ENCODE results near the gene NCKAP5.

Gene NCKAP5

GRCh38 chr2:132830321-132830827 is 737.9 kb downstream of the NCKAP5 start:
- no peak overlapping the region for H3K4me3 ChIP-seq (ENCODE audit: low read depth, low read length)
- in situ Hi-C loops (cut with HindIII; ENCODE audit: low pct_ligation_motif_present, low sequenced_read_pairs) = no loop called here
- H3K27me3 ChIP-seq (replicated peaks) = no peaks in the 10 kb centered on the region
- H3K36me3 ChIP-seq (replicated peaks) = no peaks in the 10 kb centered on the region
- DNase-seq = no peak
- TF ChIP-seq CTCF (IDR thresholded peaks at IDR 0.05; ENCODE audit: low read depth, low read length, missing control alignments) = no peak
- no peak overlapping the region for H3K27ac ChIP-seq

DNA sequence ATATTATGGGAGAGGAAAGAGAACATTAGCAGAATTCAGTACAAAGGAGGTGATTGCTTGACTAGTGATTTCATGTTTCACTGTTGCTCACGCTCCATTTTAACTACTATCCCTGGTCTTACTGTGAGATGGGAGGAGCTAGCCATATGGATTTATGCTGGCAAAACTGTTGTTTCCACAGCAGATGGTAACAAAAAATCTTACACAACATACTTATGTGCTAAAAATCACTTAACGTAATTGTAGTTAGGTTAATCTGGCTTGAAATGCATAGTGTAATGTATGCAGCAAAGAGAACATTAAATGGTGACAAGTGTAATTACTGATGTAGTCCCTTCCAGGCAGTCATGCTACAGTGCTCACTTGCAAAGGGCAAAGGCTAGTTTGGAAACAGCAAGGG is 742.7 kb downstream of the NCKAP5 start:
- Histone ChIP-seq H3K36me3 (replicated peaks) (no peaks in the 10 kb centered on the region), H3K4me3 (ENCODE audit: low read depth, low read length) (no peak overlapping the region), H3K27ac (no peak overlapping the region), H3K27me3 (replicated peaks) (no peaks in the 10 kb centered on the region)
- in situ Hi-C loops (cut with HindIII; ENCODE audit: low pct_ligation_motif_present, low sequenced_read_pairs) = no loop called here
- no peak for DNase-seq
- no peak for TF ChIP-seq CTCF (IDR thresholded peaks at IDR 0.05; ENCODE audit: low read depth, low read length, missing control alignments)

DNA sequence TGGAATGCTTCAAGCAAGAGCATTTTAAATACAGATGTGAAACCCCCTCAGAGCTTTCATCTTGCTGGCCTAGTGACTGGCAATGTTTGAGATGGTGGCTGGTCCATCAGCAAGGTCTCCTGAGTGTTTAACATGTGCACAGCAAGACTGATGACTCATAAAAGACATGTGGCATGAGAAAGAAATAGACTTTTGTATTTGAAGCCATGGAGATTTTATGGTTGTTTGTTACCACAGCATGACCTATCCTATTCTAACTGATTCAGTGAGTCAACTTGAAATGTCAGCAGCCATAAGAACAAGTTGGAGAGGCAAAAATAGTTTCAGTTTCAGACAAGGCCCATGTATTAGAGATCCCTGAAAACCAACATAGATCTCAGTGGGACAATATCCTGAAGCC is 743.5 kb downstream of the NCKAP5 start:
- in situ Hi-C loops (cut with HindIII; ENCODE audit: low pct_ligation_motif_present, low sequenced_read_pairs) = no loop called here
- no peaks in the 10 kb centered on the region for H3K27me3 ChIP-seq (replicated peaks)
- peak overlapping the region; percentile 25 for H3K27ac ChIP-seq
- no peak for TF ChIP-seq CTCF (IDR thresholded peaks at IDR 0.05; ENCODE audit: low read depth, low read length, missing control alignments)
- H3K36me3 ChIP-seq (replicated peaks) = no peaks in the 10 kb centered on the region
- DNase-seq = peak; percentile 46
- no peak overlapping the region for H3K4me3 ChIP-seq (ENCODE audit: low read depth, low read length)

- H3K27me3 ChIP-seq (replicated peaks) = no peaks in the 10 kb centered on the region
- peak overlapping the region; percentile 30 for H3K27ac ChIP-seq
- no peak for DNase-seq
- no peak overlapping the region for H3K4me3 ChIP-seq (ENCODE audit: low read depth, low read length)
- no peak for TF ChIP-seq CTCF (IDR thresholded peaks at IDR 0.05; ENCODE audit: low read depth, low read length, missing control alignments)
- H3K36me3 ChIP-seq (replicated peaks) = no peaks in the 10 kb centered on the region
- in situ Hi-C loops (cut with HindIII; ENCODE audit: low pct_ligation_motif_present, low sequenced_read_pairs) = no loop called here
Measured at GRCh38 chr2:132816234-132816633, 752.0 kb downstream of the NCKAP5 start.

- Histone ChIP-seq H3K27me3 (replicated peaks) (no peaks in the 10 kb centered on the region), H3K27ac (peak overlapping the region; percentile 30), H3K36me3 (replicated peaks) (no peaks in the 10 kb centered on the region), H3K4me3 (ENCODE audit: low read depth, low read length) (no peak overlapping the region)
- no peak for TF ChIP-seq CTCF (IDR thresholded peaks at IDR 0.05; ENCODE audit: low read depth, low read length, missing control alignments)
- in situ Hi-C loops (cut with HindIII; ENCODE audit: low pct_ligation_motif_present, low sequenced_read_pairs) = no loop called here
- DNase-seq = peak; percentile 99
Measured at GRCh38 chr2:132815516-132815915, 752.7 kb downstream of the NCKAP5 start.

- Histone ChIP-seq H3K4me3 (ENCODE audit: low read depth, low read length) (no peak overlapping the region), H3K27me3 (replicated peaks) (no peaks in the 10 kb centered on the region), H3K27ac (no peak overlapping the region), H3K36me3 (replicated peaks) (no peaks in the 10 kb centered on the region)
- no peak for DNase-seq
- no peak for TF ChIP-seq CTCF (IDR thresholded peaks at IDR 0.05; ENCODE audit: low read depth, low read length, missing control alignments)
- in situ Hi-C loops (cut with HindIII; ENCODE audit: low pct_ligation_motif_present, low sequenced_read_pairs) = no loop called here
Measured at GRCh38 chr2:132814651-132815050, 753.6 kb downstream of the NCKAP5 start.

All from brain microvascular endothelial cell (primary cell).